ENCODE results near the gene ISOC2. TPM values are rescaled to one million over a fixed set of nuclear protein-coding genes. Genes with fewer than 3 reads are reported as not detected.
A peak's percentile ranks its signal among the peaks of the same experiment; 100 is the strongest.
"Not testable (repeated sequence)": the region's sequence is repeated elsewhere in the genome, so short reads cannot be mapped to it uniquely, and the experiment has no call there.

The ISOC2 gene
- total and polyA plus RNA-seq, 9 of the 15 experiments (the other 6 are each of a cell fraction or from before 2014, with no cell fraction given) = 1.2 to 229 (median 58.3) TPM

GRCh38 chr19:55407550-55407799 is 54.0 kb downstream of the ISOC2 start, which contains the start of gene UBE2S (continued):
- TF ChIP-seq, protein P1, sequence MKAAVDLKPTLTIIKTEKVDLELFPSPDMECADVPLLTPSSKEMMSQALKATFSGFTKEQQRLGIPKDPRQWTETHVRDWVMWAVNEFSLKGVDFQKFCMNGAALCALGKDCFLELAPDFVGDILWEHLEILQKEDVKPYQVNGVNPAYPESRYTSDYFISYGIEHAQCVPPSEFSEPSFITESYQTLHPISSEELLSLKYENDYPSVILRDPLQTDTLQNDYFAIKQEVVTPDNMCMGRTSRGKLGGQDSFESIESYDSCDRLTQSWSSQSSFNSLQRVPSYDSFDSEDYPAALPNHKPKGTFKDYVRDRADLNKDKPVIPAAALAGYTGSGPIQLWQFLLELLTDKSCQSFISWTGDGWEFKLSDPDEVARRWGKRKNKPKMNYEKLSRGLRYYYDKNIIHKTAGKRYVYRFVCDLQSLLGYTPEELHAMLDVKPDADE (conservative IDR thresholded peaks at IDR 0.05; ENCODE audit: control insufficient read depth, low read depth, low read length) = peak; percentile 76
- TF ChIP-seq POLR2AphosphoS5 (IDR thresholded peaks at IDR 0.05; ENCODE audit: control insufficient read depth, insufficient read depth, low read depth, low read length) (peak; percentile 94), REST (CRISPR knock-in tag; IDR thresholded peaks at IDR 0.05; ENCODE audit: low read depth) (peak; percentile 75; the same call in 1 of the 2 replicates), SMAD4 (CRISPR knock-in tag; conservative IDR thresholded peaks at IDR 0.05) (peak; percentile 32; the same call in 1 of the 2 replicates), RBM22 (IDR thresholded peaks at IDR 0.05; ENCODE audit: low read depth, low read length, poor library complexity, severe bottlenecking) (peak; percentile 95), KDM5B (IDR thresholded peaks at IDR 0.05; ENCODE audit: insufficient replicate concordance, low read depth, low read length) (peak; percentile 98), PTBP1 (IDR thresholded peaks at IDR 0.05; ENCODE audit: low read depth, low read length) (0 out of 2 replicates have a peak, but pooled peaks have one; percentile 31), POLR2H (tag; IDR thresholded peaks at IDR 0.05; ENCODE audit: low read depth) (peak; percentile 98), SRSF1 (IDR thresholded peaks at IDR 0.05; ENCODE audit: low read depth, low read length) (0 out of 2 replicates have a peak, but pooled peaks have one; percentile 55), SRF (CRISPR knock-in tag; IDR thresholded peaks at IDR 0.05) (peak in 1 of 2 experiments; percentile 47; a peak in 1 of 4 replicates), ZFX (CRISPR knock-in tag; IDR thresholded peaks at IDR 0.05) (peak; percentile 78), RB1 (IDR thresholded peaks at IDR 0.05; ENCODE audit: low read depth) (peak; percentile 89)
- TF ChIP-seq REST (IDR thresholded peaks at IDR 0.05; ENCODE audit: borderline replicate concordance) = not testable (repeated sequence)
- TF ChIP-seq, protein P2, sequence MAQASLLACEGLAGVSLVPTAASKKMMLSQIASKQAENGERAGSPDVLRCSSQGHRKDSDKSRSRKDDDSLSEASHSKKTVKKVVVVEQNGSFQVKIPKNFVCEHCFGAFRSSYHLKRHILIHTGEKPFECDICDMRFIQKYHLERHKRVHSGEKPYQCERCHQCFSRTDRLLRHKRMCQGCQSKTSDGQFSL (CRISPR knock-in tag; IDR thresholded peaks at IDR 0.05) = 0 out of 2 replicates have a peak, but pooled peaks have one; percentile 32
- TF ChIP-seq, protein P2 (tag; IDR thresholded peaks at IDR 0.05) = not testable (repeated sequence)
- TF ChIP-seq, protein P3, sequence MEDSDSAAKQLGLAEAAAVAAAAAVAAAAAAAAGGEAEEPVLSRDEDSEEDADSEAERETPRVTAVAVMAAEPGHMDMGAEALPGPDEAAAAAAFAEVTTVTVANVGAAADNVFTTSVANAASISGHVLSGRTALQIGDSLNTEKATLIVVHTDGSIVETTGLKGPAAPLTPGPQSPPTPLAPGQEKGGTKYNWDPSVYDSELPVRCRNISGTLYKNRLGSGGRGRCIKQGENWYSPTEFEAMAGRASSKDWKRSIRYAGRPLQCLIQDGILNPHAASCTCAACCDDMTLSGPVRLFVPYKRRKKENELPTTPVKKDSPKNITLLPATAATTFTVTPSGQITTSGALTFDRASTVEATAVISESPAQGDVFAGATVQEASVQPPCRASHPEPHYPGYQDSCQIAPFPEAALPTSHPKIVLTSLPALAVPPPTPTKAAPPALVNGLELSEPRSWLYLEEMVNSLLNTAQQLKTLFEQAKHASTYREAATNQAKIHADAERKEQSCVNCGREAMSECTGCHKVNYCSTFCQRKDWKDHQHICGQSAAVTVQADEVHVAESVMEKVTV (CRISPR knock-in tag; IDR thresholded peaks at IDR 0.05) = peak; percentile 32; the same call in 1 of the 2 replicates
